HG02763 (cell line): ENCODE data around the gene OR51S1.
"Not testable (repeated sequence)": the region's sequence is repeated elsewhere in the genome, so short reads cannot be mapped to it uniquely, and the experiment has no call there.

Experiments
- ATAC-seq: cut with Tn5 transposase; IDR thresholded peaks from one replicate; pipeline ENCODE4 v1.9.1; 2021; ENCODE audit warnings: mild to moderate bottlenecking, moderate library complexity; ENCODE audit not compliant: unreplicated experiment

OR51S1 gene

GRCh38 chr11:4809246-4809645 lies 39.8 kb downstream of the OR51S1 start:
- ATAC-seq = no peak

GRCh38 chr11:4808476-4808875 lies 40.5 kb downstream of the OR51S1 start:
- no peak for ATAC-seq

- ATAC-seq = no peak
These were observed 44.7 kb downstream of the OR51S1 start, which contains the start of gene OR52R1 for GRCh38 chr11:4804280-4804679. OR52R1 (minus strand) TSS chr11:4804380; CDS start chr11:4804380, 0 bp downstream.

GRCh38 chr11:4801316-4801715 lies 47.7 kb downstream of the OR51S1 start:
- ATAC-seq = not testable (repeated sequence)

GRCh38 chr11:4798427-4799183 lies 50.4 kb downstream of the OR51S1 start:
- no peak for ATAC-seq
